GM18499 (cell line): Measurements from ENCODE around the gene EXOC3.
"Not testable (repeated sequence)": the region's sequence is repeated elsewhere in the genome, so short reads cannot be mapped to it uniquely, and the experiment has no call there.

Experiments used
- ATAC-seq: cut with Tn5 transposase; IDR thresholded peaks from one replicate; pipeline ENCODE4 v1.9.1; 2021; ENCODE audit warnings: moderate number of reproducible peaks; ENCODE audit not compliant: insufficient read depth, unreplicated experiment

Gene EXOC3

DNA sequence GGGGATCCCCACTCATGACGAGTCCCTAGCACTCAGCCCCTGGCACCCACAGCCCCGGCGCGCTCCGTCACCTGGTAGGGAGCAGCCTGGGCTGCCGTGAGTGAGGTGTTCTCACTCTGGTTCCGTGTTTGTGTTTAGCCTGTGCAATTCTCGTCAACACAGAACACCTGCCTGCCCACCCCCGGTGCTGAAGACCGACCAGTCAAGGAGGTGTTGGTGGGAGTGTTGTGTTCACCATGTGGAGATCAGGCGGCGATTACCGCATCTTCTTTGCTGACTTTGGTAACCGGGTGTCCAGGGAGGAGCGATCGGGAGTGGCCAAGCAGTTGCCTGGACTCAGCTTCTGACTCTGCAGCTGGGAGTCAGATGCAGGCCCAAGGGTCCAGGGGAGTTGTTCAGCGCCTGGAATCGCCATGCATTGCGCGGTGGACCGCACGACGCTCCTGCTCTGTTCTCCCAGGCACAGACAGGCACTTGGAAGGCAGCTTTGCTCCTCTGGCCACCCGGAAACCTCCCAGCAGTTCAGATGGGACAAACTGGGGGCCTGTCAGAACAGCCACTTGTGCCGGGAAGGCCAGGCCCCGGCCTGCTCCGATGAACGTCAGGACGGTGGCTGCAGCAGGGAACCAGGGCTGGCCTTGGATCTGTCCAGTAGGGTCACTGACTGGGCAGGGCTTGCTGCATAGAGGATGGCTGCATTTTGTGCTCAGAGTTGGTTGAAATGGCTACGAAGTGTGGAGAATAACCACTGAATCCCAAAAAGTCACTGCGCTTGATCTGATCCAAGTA lies 28.2 kb downstream of the EXOC3 start:
- no peak for ATAC-seq

DNA sequence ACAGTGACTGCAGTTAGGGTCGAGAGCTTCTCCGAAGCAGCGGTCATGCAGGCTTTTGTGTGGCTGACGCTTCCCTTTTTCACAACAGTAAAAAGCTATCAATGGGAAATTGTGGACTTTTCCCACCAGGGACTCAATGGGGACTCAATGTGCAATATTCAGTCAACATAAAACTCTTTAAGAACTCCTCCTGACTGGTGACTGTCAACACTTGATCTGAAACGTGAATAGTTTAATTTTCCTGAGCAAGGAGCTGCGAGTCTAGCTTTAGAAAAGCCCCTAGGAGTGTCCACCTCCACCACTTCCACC lies 28.7 kb downstream of the EXOC3 start:
- ATAC-seq: no peak

GRCh38 chr5:472076-472655 lies 29.2 kb downstream of the EXOC3 start:
- ATAC-seq: no peak

DNA sequence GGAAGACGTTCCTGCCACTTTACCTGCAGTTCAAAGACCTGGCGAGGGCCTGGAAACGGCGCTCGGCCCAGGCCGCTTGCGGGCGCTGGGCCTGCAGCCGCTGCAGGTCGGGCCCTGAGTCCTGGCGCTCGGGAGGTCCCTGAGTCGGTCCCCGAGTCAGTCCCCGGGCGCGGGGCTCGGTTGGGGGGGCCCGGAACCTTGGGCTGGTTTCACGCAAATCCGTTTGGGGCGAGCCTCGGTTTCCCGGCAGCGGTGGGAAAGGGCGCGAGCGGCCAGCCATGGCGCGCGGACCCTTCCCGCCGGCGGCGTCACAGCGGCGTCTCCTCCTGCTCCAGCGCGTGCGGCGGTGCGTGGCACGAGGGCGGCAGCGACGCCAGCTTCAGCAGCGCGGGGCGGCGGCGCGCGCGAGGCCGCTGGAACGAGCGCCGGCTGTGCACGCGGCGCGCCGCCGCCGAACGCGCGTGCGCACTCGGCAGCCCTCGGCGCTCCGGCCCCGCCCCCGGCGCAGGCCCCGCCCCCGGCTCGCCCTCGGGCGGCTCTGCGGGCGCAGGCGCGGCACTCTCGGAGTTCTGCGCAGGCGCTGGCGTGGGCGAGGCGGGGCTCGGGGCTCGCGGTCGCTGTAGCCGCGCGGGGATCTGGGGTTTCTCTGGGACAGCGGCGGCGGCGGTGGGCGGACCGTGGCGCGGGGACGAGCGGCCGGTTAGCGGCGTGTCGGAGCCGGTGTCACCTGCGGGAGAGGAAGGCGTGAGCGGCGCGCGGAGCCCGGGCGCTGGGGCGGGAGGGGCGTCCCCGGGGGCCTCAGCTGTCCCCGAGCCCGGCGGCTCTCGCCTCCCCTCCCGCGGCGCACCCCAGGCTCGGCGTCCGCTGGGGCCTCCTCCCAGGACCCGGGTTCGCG lies 29.9 kb downstream of the EXOC3 start:
- peak; percentile 41 for ATAC-seq

GRCh38 chr5:473551-474192 lies 30.7 kb downstream of the EXOC3 start:
- ATAC-seq: peak; percentile 20

DNA sequence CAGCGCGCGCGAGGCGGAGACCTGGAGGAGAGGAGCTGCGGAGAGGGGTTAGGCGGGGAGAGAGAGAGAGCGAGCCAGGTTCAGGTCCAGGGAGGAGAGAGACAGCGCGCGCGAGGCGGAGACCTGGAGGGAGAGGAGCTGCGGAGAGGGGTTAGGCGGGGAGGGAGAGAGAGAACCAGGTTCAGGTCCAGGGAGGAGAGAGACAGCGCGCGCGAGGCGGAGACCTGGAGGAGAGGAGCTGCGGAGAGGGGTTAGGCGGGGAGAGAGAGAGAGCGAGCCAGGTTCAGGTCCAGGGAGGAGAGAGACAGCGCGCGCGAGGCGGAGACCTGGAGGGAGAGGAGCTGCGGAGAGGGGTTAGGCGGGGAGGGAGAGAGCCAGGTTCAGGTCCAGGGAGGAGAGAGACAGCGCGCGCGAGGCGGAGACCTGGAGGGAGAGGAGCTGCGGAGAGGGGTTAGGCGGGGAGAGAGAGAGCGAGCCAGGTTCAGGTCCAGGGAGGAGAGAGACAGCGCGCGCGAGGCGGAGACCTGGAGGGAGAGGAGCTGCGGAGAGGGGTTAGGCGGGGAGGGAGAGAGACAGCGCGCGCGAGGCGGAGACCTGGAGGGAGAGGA lies 31.4 kb downstream of the EXOC3 start:
- ATAC-seq: not testable (repeated sequence)

DNA sequence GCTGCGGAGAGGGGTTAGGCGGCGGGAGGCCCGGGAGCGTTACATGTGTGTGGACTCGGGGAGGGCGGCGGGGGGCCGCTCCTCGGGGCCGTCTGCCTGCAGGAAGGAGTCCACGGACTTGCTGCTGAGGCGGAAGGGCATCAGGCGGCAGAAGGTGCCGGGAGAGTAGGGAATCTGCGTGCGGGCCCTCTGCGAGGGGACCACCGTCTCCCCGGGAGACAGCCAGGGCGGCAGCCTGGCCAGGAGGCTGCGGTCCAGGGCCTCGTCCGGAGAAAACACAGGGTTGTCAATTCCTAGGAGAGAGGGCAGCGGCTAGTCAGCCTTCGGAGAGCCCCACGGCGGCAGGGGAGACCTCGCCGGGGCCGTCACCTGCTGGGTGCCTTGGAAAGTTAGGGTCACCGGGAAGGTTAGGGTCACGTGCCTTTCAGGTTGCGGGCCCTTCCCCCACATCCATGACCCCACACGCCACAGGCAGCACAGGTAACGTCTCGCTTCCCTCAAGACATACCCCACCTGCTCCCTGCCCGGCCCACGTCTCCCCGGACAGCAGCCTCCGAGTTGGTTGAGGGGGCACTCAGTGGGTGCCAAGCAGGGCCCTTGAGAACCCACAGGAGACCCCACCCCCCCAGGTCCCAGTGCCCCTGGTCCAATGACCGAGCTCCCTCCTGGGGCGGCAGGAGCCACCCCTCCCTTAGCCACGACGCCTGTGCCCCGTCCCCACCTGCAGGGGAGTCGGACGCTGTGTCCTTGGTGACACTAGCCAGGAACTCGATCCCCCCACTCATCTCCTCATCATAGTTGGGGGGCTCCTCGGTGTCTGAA lies 32.1 kb downstream of the EXOC3 start:
- no peak for ATAC-seq

GRCh38 chr5:475704-476101 lies 32.7 kb downstream of the EXOC3 start:
- no peak for ATAC-seq

- no peak for ATAC-seq
These were observed 33.3 kb downstream of the EXOC3 start for GRCh38 chr5:476102-476813.

DNA sequence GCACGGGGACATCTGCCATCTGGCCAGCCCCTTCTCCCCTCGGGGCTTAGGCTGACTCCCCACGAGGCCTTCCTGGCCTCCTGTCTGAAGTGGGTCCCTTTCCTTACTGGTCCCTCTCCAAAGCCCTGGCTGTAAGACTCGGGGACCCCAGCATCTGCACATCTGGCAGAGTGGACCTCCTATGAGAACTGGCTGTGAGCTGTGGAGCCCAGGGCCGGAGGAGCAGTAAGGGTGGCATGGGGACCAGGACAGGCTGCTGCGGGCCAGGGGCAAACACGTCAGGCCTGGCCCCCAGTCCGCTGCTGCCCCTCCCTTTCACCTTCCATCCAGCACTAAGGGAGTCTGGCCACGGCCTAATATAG lies 33.8 kb downstream of the EXOC3 start:
- no peak for ATAC-seq

- no peak for ATAC-seq
These were observed 34.3 kb downstream of the EXOC3 start for GRCh38 chr5:477247-477646.

DNA sequence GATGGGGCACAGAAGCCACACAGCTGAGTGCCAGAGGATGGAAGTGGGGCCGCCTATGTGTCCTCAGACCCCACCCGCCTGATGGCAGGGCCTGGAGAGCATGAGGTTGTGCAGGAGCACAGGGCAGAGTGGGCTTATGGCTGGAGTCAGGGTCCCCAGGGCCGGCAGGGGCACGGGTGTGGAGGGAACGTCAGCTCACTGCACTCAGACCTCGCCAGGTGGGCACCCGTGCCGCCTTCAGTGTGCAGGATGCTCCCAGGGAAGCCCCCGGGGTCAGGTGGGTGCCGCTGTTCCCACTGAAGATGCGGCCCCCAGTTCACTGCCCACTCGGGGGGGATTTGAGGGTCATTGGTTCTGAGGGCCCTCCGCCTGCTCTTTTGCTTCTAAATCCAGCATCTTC lies 34.9 kb downstream of the EXOC3 start:
- no peak for ATAC-seq

DNA sequence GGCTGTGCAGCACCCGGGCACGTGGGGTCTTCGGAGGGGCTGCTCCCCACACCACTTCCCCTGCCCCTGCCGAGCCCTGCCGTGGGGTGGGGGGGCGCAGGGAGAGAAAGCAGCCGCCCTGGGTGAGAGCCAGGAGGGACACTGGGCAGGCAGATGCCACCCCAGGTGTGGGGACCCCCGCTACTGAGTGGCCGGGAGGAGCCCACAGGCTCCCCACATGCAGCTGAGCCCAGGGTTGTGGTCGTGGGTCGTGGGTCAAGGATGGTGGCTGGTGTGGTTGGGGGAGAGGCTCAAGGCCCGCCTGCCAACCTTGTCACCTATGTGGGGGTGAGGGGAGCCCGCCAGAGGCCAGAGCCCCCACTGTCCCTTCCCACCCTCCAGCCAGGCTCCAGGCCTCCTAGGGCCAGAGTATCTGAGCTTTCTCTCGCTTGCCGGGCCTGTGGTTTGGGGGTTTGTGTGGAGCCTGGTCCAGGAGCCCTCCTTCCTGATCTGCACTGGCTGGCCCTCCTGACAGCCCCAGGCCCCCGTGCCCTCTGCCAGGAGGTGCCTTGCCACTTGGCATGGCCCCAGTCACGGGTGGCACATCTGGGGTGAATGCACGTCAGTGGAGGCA lies 35.5 kb downstream of the EXOC3 start:
- no peak for ATAC-seq

GRCh38 chr5:478982-479535 lies 36.1 kb downstream of the EXOC3 start:
- ATAC-seq: no peak

DNA sequence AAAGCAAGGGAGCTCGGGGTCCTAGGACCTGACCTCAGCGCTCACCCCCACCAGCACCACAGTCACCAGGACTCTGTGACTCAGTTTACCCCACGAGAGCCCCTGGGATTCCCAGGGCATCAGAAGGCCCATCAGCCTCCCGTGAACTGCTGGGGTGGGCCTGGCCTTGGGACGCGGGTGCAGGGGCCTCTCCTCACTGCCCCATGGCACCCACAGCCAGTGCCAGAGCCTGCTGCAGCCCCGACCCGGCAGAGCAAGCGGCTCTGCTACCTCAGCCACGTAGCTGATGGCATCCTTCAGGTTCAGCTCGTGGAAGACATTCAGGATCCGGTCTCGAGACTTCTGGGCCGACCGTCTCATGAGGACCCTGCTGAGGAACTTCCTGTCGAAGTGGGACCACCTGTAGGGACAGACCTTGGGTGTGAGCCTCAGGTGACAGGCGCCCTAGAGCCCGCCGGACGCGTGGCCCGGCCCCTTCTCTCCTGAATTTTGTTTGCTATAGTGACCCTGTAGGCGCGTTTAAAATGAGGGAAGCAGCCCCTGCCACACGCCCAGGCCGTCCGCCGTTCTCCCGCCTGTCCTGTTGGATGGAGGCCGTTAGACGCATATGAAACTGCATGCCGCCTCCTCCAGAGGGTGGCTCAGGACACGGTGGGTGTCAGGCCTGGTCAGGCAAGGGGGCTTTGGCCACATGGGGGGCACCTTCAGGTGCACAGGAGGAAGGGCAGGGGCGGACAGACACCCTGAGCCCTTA lies 36.8 kb downstream of the EXOC3 start:
- no peak for ATAC-seq

DNA sequence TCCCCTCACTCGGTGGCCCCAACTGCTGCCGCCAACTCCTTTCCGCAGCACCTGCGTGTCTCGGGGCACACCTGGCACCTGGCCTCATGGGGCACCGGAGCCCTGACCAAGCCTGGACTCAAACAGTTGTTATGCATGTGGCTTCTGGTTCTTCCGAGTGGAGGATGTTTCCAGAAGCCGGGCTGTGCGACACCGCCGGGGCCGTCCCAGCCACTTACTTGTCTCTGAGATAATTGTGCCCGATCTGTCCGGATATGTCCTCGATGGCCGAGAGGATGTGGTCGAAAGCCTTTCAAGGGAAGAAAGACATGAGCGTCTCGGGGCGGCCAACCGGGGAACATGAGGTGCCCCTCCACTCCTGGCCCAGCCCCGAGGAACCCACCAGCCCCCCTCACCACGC lies 38.4 kb downstream of the EXOC3 start:
- ATAC-seq: no peak

DNA sequence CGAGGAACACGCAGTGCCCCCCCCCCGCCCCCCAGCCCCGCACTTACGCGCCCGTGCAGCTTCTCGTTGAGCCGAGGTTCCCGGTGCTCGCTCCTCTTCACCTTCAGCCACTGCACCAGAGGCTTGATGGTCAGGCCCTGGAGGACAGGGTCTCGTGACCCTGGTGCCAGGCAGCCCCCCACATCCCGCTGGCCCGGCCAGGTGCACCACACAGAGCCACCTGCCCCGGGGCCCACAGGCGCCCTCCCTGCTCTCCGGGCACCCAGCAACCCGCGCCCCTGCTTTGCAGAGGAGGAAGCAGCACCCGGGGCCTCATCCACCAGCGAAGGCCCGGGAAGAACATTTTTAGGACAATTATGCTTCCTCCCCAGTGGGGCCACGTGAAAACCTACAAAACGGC lies 39.0 kb downstream of the EXOC3 start:
- no peak for ATAC-seq

DNA sequence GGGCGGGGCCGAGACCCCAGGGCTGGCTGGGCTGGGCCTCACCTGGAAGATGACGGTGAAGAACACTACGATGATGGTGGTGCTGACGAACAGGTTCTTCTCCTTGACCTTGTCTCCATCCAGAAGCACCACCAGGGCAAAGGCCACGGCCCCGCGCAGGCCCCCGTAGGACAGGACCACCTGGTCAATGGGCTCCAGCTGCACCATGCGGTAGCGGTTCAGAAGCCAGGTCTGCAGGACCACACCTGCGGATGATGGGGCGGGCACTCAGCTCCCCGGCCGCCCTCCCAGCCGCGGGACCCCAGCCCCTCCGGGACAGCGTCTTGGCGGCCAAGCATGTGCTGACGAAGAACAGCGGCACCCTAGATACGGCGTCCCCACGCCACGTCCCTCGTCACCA lies 39.5 kb downstream of the EXOC3 start:
- ATAC-seq: no peak
